ENCODE results near the gene BLACAT1. TPM values are rescaled to one million over a fixed set of nuclear protein-coding genes. Genes with fewer than 3 reads are reported as not detected.
A peak's percentile ranks its signal among the peaks of the same experiment; 100 is the strongest.
"Not testable (repeated sequence)": the region's sequence is repeated elsewhere in the genome, so short reads cannot be mapped to it uniquely, and the experiment has no call there.

BLACAT1 gene
- total RNA-seq, 1 experiment from 2014 or later, result not detected

- Histone ChIP-seq H3K9me3 (replicated peaks) (no peaks in the 10 kb centered on the region), H3K4me3 (no peak overlapping the region), H3K36me3 (no peaks in the 10 kb centered on the region), H3K27me3 (replicated peaks) (peaks cover 14% of the 10 kb centered on the region), H3K27ac (no peak overlapping the region), H3K4me1 (replicated peaks) (no peaks in the 10 kb centered on the region)
- DNase-seq (ENCODE audit: low read depth in 1 of 2, low spot score in 2 of 2), result no peak
Observed at GRCh38 chr1:205493241-205494085, 37.6 kb upstream of the BLACAT1 start.

GRCh38 chr1:205492774-205493173 is 36.9 kb upstream of the BLACAT1 start:
- H3K4me3 ChIP-seq, result no peak overlapping the region
- H3K36me3 ChIP-seq, result no peaks in the 10 kb centered on the region
- H3K9me3 ChIP-seq (replicated peaks), result no peaks in the 10 kb centered on the region
- no peak for DNase-seq (ENCODE audit: low read depth in 1 of 2, low spot score in 2 of 2)
- peaks cover 18% of the 10 kb centered on the region for H3K27me3 ChIP-seq (replicated peaks)
- no peak overlapping the region for H3K27ac ChIP-seq
- no peaks in the 10 kb centered on the region for H3K4me1 ChIP-seq (replicated peaks)

- no peak for DNase-seq (ENCODE audit: low read depth in 1 of 2, low spot score in 2 of 2)
- Histone ChIP-seq H3K36me3 (no peaks in the 10 kb centered on the region), H3K9me3 (replicated peaks) (no peaks in the 10 kb centered on the region), H3K27me3 (replicated peaks) (peaks cover 20% of the 10 kb centered on the region), H3K4me3 (no peak overlapping the region), H3K27ac (no peak overlapping the region), H3K4me1 (replicated peaks) (no peaks in the 10 kb centered on the region)
Observed at GRCh38 chr1:205492201-205492667, 36.4 kb upstream of the BLACAT1 start.

- Histone ChIP-seq H3K9me3 (replicated peaks) (no peaks in the 10 kb centered on the region), H3K27me3 (replicated peaks) (peaks cover 20% of the 10 kb centered on the region), H3K27ac (no peak overlapping the region), H3K4me1 (replicated peaks) (no peaks in the 10 kb centered on the region), H3K36me3 (no peaks in the 10 kb centered on the region), H3K4me3 (no peak overlapping the region)
- no peak for DNase-seq (ENCODE audit: low read depth in 1 of 2, low spot score in 2 of 2)
Observed at GRCh38 chr1:205491794-205492193, 35.9 kb upstream of the BLACAT1 start.

GRCh38 chr1:205488074-205488723 is 32.4 kb upstream of the BLACAT1 start:
- Histone ChIP-seq H3K4me3 (no peak overlapping the region), H3K36me3 (no peaks in the 10 kb centered on the region), H3K4me1 (replicated peaks) (no peaks in the 10 kb centered on the region), H3K27me3 (replicated peaks) (peaks cover 22% of the 10 kb centered on the region), H3K27ac (no peak overlapping the region), H3K9me3 (replicated peaks) (no peaks in the 10 kb centered on the region)
- DNase-seq (ENCODE audit: low read depth in 1 of 2, low spot score in 2 of 2), result peak in 1 of 2 experiments; percentile 33

GRCh38 chr1:205486258-205486657 is 30.4 kb upstream of the BLACAT1 start:
- H3K9me3 ChIP-seq (replicated peaks), result no peaks in the 10 kb centered on the region
- H3K27ac ChIP-seq, result no peak overlapping the region
- no peaks in the 10 kb centered on the region for H3K36me3 ChIP-seq
- no peaks in the 10 kb centered on the region for H3K4me1 ChIP-seq (replicated peaks)
- H3K4me3 ChIP-seq, result no peak overlapping the region
- peaks cover 41% of the 10 kb centered on the region for H3K27me3 ChIP-seq (replicated peaks)
- no peak for DNase-seq (ENCODE audit: low read depth in 1 of 2, low spot score in 2 of 2)

- Histone ChIP-seq H3K36me3 (no peaks in the 10 kb centered on the region), H3K27me3 (replicated peaks) (peaks cover 37% of the 10 kb centered on the region), H3K4me1 (replicated peaks) (no peaks in the 10 kb centered on the region), H3K9me3 (replicated peaks) (no peaks in the 10 kb centered on the region), H3K4me3 (no peak overlapping the region), H3K27ac (no peak overlapping the region)
- peak; percentile 59 to 62 for DNase-seq (ENCODE audit: low read depth in 1 of 2, low spot score in 2 of 2)
Observed at GRCh38 chr1:205484985-205485967, 29.4 kb upstream of the BLACAT1 start.

GRCh38 chr1:205483372-205483771 is 27.5 kb upstream of the BLACAT1 start:
- Histone ChIP-seq H3K27me3 (replicated peaks) (peaks cover 34% of the 10 kb centered on the region), H3K4me3 (no peak overlapping the region), H3K9me3 (replicated peaks) (no peaks in the 10 kb centered on the region), H3K27ac (no peak overlapping the region), H3K4me1 (replicated peaks) (no peaks in the 10 kb centered on the region; the same call in 1 of the 2 replicates), H3K36me3 (no peaks in the 10 kb centered on the region)
- no peak for DNase-seq (ENCODE audit: low read depth in 1 of 2, low spot score in 2 of 2)

- peaks cover 28% of the 10 kb centered on the region for H3K27me3 ChIP-seq (replicated peaks)
- H3K4me1 ChIP-seq (replicated peaks); DNase-seq (ENCODE audit: low read depth in 1 of 2, low spot score in 2 of 2); H3K27ac ChIP-seq; H3K4me3 ChIP-seq; H3K9me3 ChIP-seq (replicated peaks); H3K36me3 ChIP-seq: not testable (repeated sequence)
Observed at GRCh38 chr1:205482587-205482986, 26.7 kb upstream of the BLACAT1 start.

GRCh38 chr1:205481629-205482151 is 25.8 kb upstream of the BLACAT1 start:
- no peak for DNase-seq (ENCODE audit: low read depth in 1 of 2, low spot score in 2 of 2)
- Histone ChIP-seq H3K27ac (no peak overlapping the region), H3K9me3 (replicated peaks) (no peaks in the 10 kb centered on the region), H3K27me3 (replicated peaks) (peaks cover 28% of the 10 kb centered on the region), H3K4me1 (replicated peaks) (peaks cover 6% of the 10 kb centered on the region), H3K36me3 (no peaks in the 10 kb centered on the region), H3K4me3 (no peak overlapping the region)

GRCh38 chr1:205481218-205481617 is 25.4 kb upstream of the BLACAT1 start:
- Histone ChIP-seq H3K27me3 (replicated peaks) (peaks cover 28% of the 10 kb centered on the region), H3K4me1 (replicated peaks) (peaks cover 6% of the 10 kb centered on the region), H3K27ac (no peak overlapping the region), H3K4me3 (no peak overlapping the region), H3K36me3 (no peaks in the 10 kb centered on the region), H3K9me3 (replicated peaks) (no peaks in the 10 kb centered on the region)
- DNase-seq (ENCODE audit: low read depth in 1 of 2, low spot score in 2 of 2), result no peak

GRCh38 chr1:205480349-205480985 is 24.6 kb upstream of the BLACAT1 start:
- Histone ChIP-seq H3K27me3 (replicated peaks) (peaks cover 28% of the 10 kb centered on the region), H3K4me1 (replicated peaks) (peaks cover 6% of the 10 kb centered on the region)

GRCh38 chr1:205478985-205479384 is 23.1 kb upstream of the BLACAT1 start:
- H3K27ac ChIP-seq; H3K9me3 ChIP-seq (replicated peaks); H3K36me3 ChIP-seq; H3K4me3 ChIP-seq; H3K4me1 ChIP-seq (replicated peaks); DNase-seq (ENCODE audit: low read depth in 1 of 2, low spot score in 2 of 2): not testable (repeated sequence)
- peaks cover 28% of the 10 kb centered on the region for H3K27me3 ChIP-seq (replicated peaks)

More at GRCh38 chr1:205480349-205480985, 24.6 kb upstream of the BLACAT1 start:
- H3K4me3 ChIP-seq, result no peak overlapping the region
- H3K36me3 ChIP-seq, result no peaks in the 10 kb centered on the region
- 0 out of 2 replicates have a peak, but pooled peaks cover under 1% of the 10 kb centered on the region for H3K9me3 ChIP-seq (replicated peaks)
- H3K27ac ChIP-seq, result no peak overlapping the region
- no peak for DNase-seq (ENCODE audit: low read depth in 1 of 2, low spot score in 2 of 2)

Measured in SJSA1 (cell line).